Vagina (tissue), 2 donors: ENCODE results near the gene LCMT2. TPM values are rescaled to one million over a fixed set of nuclear protein-coding genes. Genes with fewer than 3 reads are reported as not detected.

ENCODE experiments used
- DNase-seq, 2 donors: peaks; one replicate each; pipeline ENCODE4 v3.0.0-alpha.2; 2017; ENCODE audit errors: extremely low spot score in 2 of 2
- H3K27ac ChIP-seq: fragments of 200-600 bp; sonication (generic); one replicate; pipeline ENCODE4 v1.5.1; 2019
- H3K27me3 ChIP-seq: fragments of 200-600 bp; sonication (generic); one replicate; pipeline ENCODE4 v1.5.1; 2019
- H3K36me3 ChIP-seq, 2 donors: fragments of 200-600 bp; sonication (generic); one replicate each; pipeline ENCODE4 v1.5.1; 2017 to 2019
- H3K4me1 ChIP-seq: fragments of 200-600 bp; sonication (generic); one replicate; pipeline ENCODE4 v1.5.1; 2019
- H3K4me3 ChIP-seq, 2 donors: fragments of 200-600 bp; sonication (generic); 1 replicate in 1 of 2; 2 replicates in 1 of 2; pipeline ENCODE4 v1.5.1; 2016 to 2019
- H3K9me3 ChIP-seq: fragments of 200-600 bp; sonication (generic); one replicate; pipeline ENCODE4 v1.5.1; 2019
- POLR2A ChIP-seq, 2 donors: fragments of 450-650 bp; IDR thresholded peaks; one replicate each; pipeline ENCODE4 v1.6.1; 2017; ENCODE audit warnings: antibody characterized with exemption in 2 of 2, mild to moderate bottlenecking in 2 of 2, moderate library complexity in 2 of 2
- POLR2AphosphoS5 ChIP-seq, 2 donors: sonication (generic); formaldehyde crosslinking; IDR thresholded peaks; one replicate each; pipeline ENCODE4 v1.9.0; 2017; ENCODE audit warnings: antibody characterized with exemption in 2 of 2, mild to moderate bottlenecking in 2 of 2, low read depth in 1 of 2; ENCODE audit not compliant: insufficient read depth in 1 of 2
- intact Hi-C: fragments of 100-400 bp; cut with DNase I; formaldehyde crosslinking; loops from one replicate; pipeline ENCODE4 v1.15.1; 2023
- total RNA-seq: library from RNA; depleted of rRNA; stranded (reverse); fragments of >200 nt; gene quantifications from one replicate; pipeline ENCODE4 v1.2.3, GENCODE V29; 2016
- TF ChIP-seq, protein P1 (sequence below), 3 experiments: fragments of 450-650 bp in 2 of 3; fragments of 200-600 bp in 1 of 3; sonication (generic) in 1 of 3; IDR thresholded peaks; one replicate each; pipeline ENCODE4 v1.5.1; 2017 to 2019; ENCODE audit warnings: antibody characterized with exemption in 3 of 3, mild to moderate bottlenecking in 2 of 3, moderate library complexity in 2 of 3

The LCMT2 gene
- total RNA-seq, 1 donor from 2014 or later = 5.4 TPM

DNA sequence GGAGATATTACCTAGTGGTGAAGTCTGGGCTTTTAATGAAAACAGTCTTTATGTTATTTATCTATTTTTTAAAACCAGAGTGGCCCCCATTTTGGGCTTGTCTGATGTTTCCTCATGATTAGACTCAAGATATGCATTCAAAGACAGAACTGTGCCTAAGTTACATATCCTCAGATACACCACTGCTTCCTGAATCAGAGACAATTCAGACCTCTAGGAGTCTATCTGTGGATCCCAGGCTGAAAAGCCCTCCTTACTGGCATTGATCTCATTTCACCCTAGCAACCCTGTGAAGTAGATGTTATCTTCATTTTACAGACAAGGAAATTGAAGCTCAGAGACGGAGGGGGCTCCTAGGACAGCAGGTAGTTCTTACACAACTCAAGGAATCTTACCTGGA lies 46.8 kb downstream of the LCMT2 start:
- H3K4me1 ChIP-seq = peaks cover 7% of the 10 kb centered on the region
- H3K4me3 ChIP-seq = no peak overlapping the region
- H3K27me3 ChIP-seq = no peaks in the 10 kb centered on the region
- intact Hi-C loops = no loop called here
- no peaks in the 10 kb centered on the region for H3K36me3 ChIP-seq
- TF ChIP-seq POLR2A (IDR thresholded peaks at IDR 0.05) = no peak
- TF ChIP-seq, protein P1, sequence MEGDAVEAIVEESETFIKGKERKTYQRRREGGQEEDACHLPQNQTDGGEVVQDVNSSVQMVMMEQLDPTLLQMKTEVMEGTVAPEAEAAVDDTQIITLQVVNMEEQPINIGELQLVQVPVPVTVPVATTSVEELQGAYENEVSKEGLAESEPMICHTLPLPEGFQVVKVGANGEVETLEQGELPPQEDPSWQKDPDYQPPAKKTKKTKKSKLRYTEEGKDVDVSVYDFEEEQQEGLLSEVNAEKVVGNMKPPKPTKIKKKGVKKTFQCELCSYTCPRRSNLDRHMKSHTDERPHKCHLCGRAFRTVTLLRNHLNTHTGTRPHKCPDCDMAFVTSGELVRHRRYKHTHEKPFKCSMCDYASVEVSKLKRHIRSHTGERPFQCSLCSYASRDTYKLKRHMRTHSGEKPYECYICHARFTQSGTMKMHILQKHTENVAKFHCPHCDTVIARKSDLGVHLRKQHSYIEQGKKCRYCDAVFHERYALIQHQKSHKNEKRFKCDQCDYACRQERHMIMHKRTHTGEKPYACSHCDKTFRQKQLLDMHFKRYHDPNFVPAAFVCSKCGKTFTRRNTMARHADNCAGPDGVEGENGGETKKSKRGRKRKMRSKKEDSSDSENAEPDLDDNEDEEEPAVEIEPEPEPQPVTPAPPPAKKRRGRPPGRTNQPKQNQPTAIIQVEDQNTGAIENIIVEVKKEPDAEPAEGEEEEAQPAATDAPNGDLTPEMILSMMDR (IDR thresholded peaks at IDR 0.05) = no peak
- no peak for TF ChIP-seq POLR2AphosphoS5 (IDR thresholded peaks at IDR 0.05; ENCODE audit: insufficient read depth in 1 of 2, low read depth in 1 of 2)
- H3K9me3 ChIP-seq = no peaks in the 10 kb centered on the region
- DNase-seq = peak; percentile 4 to 47
- H3K27ac ChIP-seq = no peak overlapping the region

DNA sequence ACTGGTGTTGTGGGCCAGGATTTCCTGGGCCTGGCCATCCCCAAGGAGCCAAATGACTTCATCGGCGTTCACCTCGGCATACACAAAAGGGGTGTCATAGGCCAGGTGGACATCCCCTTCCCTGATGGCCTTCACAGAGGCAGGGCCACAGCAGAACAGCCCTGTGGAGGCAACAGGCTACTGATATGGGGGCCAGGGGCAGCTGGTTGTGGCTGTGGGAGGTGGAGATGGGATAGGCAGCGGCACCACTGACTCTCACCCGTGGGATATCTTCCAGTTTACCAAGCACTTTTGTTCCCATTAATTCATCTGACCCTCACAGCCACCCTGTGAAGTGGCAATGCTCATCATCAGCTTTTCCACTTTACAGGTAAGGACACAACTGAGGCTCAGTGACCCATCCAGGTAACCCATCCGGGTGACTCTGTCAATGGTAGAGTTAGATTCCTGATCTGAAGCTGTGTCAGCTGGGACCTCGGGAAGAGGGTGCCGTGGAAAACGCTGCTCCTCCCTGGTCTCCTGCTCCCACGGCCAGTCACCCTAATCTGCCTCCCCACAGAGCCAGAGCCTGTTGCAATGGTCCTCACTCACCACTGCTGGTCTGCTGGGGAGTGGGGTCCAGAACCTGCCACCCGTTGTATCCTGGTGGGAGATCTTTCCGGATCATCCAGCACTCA lies 48.3 kb downstream of the LCMT2 start:
- Histone ChIP-seq H3K4me3 (no peak overlapping the region), H3K27me3 (no peaks in the 10 kb centered on the region), H3K9me3 (no peaks in the 10 kb centered on the region), H3K36me3 (no peaks in the 10 kb centered on the region), H3K4me1 (peaks cover 7% of the 10 kb centered on the region), H3K27ac (no peak overlapping the region)
- no peak for TF ChIP-seq POLR2AphosphoS5 (IDR thresholded peaks at IDR 0.05; ENCODE audit: insufficient read depth in 1 of 2, low read depth in 1 of 2)
- no peak for TF ChIP-seq POLR2A (IDR thresholded peaks at IDR 0.05)
- TF ChIP-seq, protein P1 (IDR thresholded peaks at IDR 0.05) = no peak
- peak; percentile 80 to 94 for DNase-seq
- intact Hi-C loops = no loop called here

DNA sequence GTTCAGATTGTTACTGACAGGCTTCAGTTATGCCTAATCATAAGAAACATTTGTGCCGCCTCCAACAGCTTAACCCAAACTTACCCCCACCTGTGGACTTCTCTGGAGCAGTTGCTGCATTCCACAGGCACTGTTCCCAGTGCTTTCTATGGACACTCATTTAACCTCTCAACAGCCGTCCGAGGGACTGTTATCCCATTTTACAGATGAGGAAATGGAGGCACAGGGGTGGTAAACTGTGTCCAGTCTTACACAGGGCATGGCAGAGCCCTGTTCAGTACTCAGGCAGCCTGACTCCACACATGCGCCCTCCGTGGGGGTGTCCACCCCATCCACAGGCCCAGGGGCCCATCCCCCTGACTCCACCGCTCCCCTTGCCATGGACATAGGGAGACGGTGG lies 49.4 kb downstream of the LCMT2 start:
- intact Hi-C loops = no loop called here

DNA sequence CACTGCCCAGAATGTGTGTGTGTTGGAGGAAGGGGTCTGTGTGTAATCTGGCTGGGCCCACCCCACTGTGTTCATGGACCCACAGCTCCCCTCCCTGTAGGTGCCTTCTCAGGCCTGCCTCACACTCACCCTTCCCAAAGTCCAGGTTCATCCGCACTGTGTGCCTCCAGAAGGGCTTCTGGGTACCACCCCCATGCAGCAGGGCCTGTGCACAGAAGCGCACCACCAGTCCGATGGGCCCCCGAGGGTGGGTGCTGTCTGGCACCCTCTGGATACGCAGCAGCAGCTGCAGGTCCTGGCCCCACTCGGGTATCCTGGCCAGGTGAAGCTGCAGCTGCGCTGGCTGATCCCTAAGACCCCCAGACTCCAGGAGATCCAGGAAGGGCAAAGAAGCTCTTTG lies 50.9 kb downstream of the LCMT2 start:
- Histone ChIP-seq H3K9me3 (no peaks in the 10 kb centered on the region), H3K27ac (no peak overlapping the region), H3K36me3 (no peaks in the 10 kb centered on the region), H3K4me1 (peaks cover 7% of the 10 kb centered on the region), H3K27me3 (no peaks in the 10 kb centered on the region), H3K4me3 (no peak overlapping the region)
- TF ChIP-seq POLR2AphosphoS5 (IDR thresholded peaks at IDR 0.05; ENCODE audit: insufficient read depth in 1 of 2, low read depth in 1 of 2) (no peak), POLR2A (IDR thresholded peaks at IDR 0.05) (no peak)
- TF ChIP-seq, protein P1 (IDR thresholded peaks at IDR 0.05) = no peak
- DNase-seq = peak; percentile 75 to 87
- intact Hi-C loops = no loop called here

More for the DNA sequence above, 49.4 kb downstream of the LCMT2 start:
- TF ChIP-seq POLR2A (IDR thresholded peaks at IDR 0.05) (no peak), POLR2AphosphoS5 (IDR thresholded peaks at IDR 0.05; ENCODE audit: insufficient read depth in 1 of 2, low read depth in 1 of 2) (no peak)
- TF ChIP-seq, protein P1 (IDR thresholded peaks at IDR 0.05) = no peak
- H3K27ac ChIP-seq = no peak overlapping the region
- peak in 1 of 2 donors; percentile 76 for DNase-seq
- no peaks in the 10 kb centered on the region for H3K36me3 ChIP-seq
- H3K4me3 ChIP-seq = no peak overlapping the region
- no peaks in the 10 kb centered on the region for H3K9me3 ChIP-seq
- no peaks in the 10 kb centered on the region for H3K27me3 ChIP-seq
- H3K4me1 ChIP-seq = peaks cover 7% of the 10 kb centered on the region

DNA sequence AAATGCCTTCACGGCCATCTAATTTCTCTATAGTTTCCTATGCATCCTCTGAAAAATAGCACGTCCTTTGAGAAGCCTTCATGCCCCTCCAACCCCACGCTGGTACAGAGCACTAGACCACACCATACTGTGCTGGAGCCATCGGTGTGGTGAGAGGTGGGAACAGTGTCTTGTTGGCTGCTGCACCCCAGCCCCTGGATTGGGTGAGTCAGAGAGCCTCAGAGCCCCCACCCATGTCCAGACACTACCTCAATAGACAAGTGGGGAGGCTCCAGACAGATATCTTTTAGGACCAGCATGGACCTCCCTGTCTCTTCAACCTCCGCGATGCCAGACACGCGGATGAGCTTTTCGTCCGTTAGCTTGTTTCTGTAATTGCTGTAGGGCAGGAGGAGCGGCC lies 51.5 kb downstream of the LCMT2 start:
- DNase-seq = peak; percentile 58 to 70

More for the DNA sequence above, 51.5 kb downstream of the LCMT2 start:
- Histone ChIP-seq H3K36me3 (no peaks in the 10 kb centered on the region), H3K9me3 (no peaks in the 10 kb centered on the region), H3K4me1 (peaks cover 7% of the 10 kb centered on the region), H3K27ac (no peak overlapping the region), H3K27me3 (no peaks in the 10 kb centered on the region), H3K4me3 (no peak overlapping the region)
- intact Hi-C loops = no loop called here
- TF ChIP-seq POLR2A (IDR thresholded peaks at IDR 0.05) (no peak), POLR2AphosphoS5 (IDR thresholded peaks at IDR 0.05; ENCODE audit: insufficient read depth in 1 of 2, low read depth in 1 of 2) (no peak)
- TF ChIP-seq, protein P1 (IDR thresholded peaks at IDR 0.05) = no peak
